22Rv1 (cell line): Measurements from ENCODE around the gene DISP2.

Experiments
- CTCF ChIP-seq: fragments of 450-650 bp; IDR thresholded peaks from 2 replicates; pipeline ENCODE4 v1.5.1; 2017; ENCODE audit warnings: mild to moderate bottlenecking
- ZFX ChIP-seq: fragments of 450-650 bp; IDR thresholded peaks from 2 replicates; pipeline ENCODE4 v1.6.1; 2017; ENCODE audit warnings: antibody characterized with exemption, borderline replicate concordance

DNA sequence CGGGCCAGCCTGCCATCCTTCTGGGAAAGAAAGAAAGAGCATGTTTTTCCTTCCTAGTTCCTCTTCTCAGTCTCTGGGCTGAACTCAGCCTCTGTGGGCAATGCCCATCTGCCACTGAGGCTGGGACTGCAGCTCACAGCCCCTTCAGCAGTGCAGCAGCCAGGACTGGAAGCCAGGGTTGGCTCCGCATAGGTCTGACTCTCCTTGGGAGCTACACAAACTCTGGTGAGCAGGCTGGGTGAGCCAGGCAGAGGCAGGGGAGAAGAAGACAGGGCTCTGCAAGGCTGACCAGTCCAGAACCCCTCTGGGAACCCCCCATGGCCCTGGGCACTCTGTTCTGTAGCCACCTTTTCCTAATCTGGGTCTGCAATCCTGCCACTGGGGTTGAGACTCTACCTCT, 3.6 kb downstream of the DISP2 start:
- TF ChIP-seq CTCF (no peak), ZFX (no peak)
